ENCODE results near the gene CD83.
"Not testable (repeated sequence)": the region's sequence is repeated elsewhere in the genome, so short reads cannot be mapped to it uniquely, and the experiment has no call there.

Gene CD83

DNA sequence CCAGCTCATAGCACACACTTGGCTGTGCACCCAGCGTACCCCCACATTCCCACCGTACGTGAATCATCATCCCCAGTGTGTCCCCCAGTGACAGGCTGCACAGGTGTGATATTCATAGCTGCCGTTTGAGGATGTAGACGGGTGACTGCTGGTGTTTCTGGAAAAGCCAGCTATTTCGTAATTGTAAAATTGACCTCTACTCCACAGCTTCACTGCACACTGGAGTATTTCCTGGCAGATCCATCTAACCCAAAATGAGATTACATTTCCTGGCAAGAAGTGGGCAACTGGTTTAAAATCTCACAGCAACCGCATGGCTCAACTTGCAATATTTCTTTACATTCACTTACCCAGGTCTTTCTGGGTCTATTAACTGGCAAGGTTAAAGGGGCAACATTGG, 30.3 kb downstream of the CD83 start:
- no peak for DNase-seq (ENCODE audit: low read depth in 2 of 2)

DNA sequence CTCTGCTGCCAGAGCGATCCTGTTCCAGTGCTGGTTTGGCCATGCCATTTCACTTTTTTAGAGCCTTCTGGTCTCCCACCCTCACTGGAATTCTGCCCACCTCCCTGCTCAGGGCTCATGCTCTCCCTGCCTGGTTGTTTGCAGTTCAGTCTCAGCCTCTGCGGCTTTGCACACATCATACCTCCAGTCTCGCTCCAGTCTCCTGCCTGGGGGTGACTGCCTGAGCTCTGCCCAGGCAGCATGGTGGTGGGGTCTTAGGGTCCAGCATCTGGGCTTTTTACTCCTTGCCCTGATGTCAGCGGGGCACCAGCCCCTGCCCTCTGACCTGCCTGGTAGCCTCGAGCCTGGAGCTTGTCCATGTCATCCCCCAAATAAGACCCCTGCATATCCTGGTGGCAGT, 30.9 kb downstream of the CD83 start:
- no peak for DNase-seq (ENCODE audit: low read depth in 2 of 2)

DNA sequence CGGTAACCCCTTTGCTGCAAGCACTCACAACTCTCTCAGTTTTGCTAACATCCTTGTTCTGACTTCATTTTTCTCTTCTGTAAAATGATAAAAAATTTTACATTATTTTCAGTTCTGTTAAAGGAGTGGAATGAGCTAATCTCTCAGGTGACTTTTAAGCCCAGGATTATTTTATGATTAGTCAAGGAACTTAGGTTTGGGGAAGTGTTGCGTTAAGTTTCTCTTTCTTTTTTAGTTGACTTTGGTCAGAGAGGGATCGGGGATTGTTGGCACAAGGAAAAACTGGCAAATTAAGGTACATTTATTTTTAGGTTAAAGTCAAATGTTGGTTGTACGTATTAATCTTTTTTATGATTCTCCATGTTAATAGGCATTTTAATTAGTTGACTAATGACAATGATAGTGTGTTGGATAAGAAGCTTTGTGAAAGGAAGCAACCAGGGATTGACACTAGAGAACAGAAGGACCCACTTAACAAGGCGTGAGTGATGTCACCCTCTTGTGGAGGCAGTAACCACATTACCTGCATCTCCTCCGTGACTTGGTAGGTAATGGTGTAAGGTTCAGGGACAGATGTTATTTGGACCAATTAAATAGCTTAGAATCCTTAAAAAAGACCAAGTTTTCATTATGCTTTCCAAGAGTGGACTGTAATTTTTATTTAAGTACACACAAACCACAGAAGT, 31.6 kb downstream of the CD83 start:
- no peak for DNase-seq (ENCODE audit: low read depth in 2 of 2)

DNA sequence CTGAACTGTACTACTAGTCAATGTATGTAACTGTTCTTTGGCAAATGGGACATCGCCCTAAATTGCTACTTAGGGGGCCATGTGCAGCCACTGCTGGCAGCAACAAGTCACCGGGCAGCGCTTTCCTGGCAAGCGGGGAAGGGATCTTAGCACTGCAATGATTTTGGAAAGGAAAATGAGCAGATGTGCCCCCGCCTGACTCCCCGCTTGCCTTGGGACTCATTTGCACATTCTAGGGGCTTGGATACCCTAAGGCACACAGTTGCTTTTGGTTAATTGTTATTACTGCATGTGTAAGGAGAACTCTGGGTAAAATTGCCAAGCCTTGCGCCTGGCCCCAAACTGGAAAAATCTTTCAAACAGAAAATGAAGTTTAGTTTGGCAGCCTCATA, 32.2 kb downstream of the CD83 start:
- DNase-seq (ENCODE audit: low read depth in 2 of 2) = no peak

DNA sequence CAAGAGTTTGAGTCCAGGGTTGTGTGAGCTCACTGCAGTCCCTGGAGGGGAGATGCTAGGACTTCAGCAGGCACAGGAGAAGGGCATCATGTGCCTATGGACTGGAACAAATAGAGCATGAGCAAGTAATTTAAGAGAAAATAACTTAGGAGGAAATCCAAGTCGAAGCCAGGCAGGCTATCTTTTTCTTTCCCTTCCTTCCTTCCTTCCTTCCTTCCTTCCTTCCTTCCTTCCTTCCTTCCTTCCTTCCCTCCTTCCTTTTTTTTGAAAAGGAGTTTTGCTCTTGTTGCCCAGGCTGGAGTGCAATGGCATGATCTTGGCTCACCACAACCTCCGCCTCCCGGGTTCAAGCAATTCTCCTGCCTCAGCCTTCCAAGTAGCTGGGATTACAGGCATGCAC, 33.7 kb downstream of the CD83 start:
- not testable (repeated sequence) for DNase-seq (ENCODE audit: low read depth in 2 of 2)

DNA sequence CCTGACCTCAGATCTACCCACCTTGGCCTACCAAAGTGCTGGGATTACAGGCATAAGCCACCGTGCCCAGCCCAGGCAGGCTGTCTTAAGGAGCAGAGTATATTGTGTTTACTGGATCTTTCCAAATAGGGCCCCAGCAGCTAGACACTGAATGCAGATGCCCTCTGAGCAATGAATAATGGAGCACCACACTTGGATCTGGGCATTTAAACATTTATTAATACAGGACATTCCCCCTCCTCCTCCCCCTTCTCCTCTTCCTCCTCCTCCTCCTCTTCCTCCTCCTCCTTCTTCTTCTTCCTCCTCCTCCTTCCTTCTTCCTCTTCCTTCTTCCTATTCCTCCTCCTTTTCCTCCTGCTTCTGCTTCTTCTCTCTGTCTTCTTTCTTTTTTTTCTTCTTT, 34.2 kb downstream of the CD83 start:
- no peak for DNase-seq (ENCODE audit: low read depth in 2 of 2)

DNA sequence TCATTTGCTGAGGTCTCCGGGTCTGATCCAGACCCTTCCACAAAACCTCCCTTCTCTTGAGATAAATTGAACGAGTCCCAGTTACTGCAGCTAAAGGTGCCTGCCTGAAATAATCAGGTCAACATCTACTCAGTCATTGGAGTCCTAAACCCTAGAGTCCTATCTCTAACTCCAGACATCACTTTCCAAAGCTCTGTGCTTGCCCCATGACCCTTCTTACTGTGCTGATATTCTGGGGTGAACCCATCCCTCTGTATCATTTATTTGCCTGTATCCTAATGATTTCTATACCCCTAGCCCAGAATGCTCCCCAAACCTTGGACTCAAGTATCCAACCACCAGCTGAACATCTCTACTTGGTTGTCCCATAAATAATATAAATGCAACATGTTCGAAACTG, 35.7 kb downstream of the CD83 start:
- DNase-seq (ENCODE audit: low read depth in 2 of 2) = no peak

DNA sequence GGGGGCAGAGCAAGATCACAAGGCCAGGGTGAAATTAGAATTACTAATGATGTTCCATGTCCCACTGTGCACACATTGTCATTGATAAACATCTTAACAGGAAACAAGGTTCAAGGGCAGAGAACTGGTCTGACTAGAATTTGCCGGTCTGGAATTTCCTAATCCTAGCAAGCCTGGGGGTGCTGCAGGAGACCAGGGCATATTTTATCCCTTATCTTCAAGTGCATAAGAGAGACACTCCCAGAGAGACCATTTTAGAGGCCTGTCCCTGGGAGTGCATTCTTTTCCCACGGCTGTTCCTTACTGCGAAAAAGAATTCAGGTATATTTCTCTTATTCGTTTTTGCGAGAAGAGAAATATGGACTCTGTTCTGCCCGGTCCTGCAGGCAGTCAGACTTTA, 41.5 kb downstream of the CD83 start:
- DNase-seq (ENCODE audit: low read depth in 2 of 2) = no peak

DNA sequence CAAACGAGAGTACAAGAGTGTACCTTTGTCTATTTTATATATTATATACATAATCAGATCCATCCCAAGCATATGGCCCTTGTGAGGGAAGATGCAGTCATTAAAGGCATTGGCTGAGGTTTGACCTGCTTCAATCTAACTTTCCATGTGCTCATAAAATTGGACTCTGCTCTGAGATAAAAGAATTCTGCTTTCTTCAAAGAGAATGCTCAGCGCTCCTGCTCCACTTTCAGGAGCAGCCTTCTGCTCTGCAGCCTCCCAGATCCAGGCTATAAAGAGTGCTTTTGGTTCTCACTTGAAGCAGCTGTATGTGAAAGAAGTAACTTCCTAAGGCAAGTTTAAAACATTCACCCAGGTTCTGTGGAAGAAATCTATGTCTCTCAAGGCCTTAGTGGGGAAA, 45.3 kb downstream of the CD83 start:
- no peak for DNase-seq (ENCODE audit: low read depth in 2 of 2)

DNA sequence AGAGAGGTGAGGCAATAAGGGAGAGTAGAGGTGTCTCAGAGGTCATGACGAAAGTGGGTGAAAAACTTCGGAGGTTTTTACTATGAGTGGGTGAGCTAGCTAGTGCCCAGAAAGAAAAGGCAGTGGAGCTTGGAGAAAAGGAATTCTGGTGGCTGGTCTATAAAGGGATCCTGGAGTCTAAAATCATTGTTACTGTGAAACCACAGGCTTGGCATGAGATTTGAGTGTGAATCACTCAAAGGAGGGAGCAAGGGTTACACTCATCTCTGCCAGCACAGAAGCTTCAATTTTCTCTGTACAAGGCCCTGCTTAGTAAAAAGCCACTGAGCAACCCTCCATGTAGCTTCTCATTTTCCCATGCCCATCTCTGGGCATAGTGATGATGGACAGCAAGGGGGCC, 47.5 kb downstream of the CD83 start:
- DNase-seq (ENCODE audit: low read depth in 2 of 2) = no peak

DNA sequence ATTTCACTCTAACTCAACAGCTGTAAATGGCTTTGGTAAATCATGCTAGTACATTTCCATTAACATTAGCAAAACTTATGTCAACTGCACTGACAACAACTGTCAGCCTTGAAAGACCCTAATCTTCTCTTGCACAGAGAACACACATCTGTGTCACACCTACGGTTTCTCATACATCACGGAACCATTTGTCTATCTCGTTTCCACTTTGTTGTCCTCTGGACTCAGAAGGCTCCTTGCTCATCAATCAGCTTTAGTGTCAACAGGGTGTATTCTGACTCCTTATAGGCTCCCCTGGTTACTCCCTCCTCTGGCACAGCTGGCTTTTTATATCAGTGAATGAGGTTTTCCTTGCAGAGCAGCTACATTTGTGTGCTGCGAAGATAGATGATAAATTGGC, 49.3 kb downstream of the CD83 start:
- DNase-seq (ENCODE audit: low read depth in 2 of 2) = no peak

DNA sequence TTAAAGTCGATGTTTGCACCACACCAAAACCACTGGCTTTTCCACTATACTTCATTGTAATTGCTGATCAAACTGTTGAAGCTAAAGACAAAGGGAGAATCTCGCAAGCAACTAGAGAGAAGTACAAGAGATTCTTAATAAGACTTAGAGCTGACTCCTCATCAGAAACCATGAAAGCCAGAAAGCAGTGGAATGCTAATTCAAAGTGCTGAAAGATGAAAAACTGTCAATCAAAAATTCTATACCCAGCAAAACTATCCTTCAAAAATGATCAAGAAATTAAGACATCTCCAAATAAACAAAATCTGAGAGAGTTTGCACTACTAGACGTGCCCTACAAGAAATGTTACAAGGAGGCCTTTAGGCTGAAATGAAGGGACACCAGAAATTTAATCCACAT, 52.6 kb downstream of the CD83 start:
- DNase-seq (ENCODE audit: low read depth in 2 of 2) = no peak

DNA sequence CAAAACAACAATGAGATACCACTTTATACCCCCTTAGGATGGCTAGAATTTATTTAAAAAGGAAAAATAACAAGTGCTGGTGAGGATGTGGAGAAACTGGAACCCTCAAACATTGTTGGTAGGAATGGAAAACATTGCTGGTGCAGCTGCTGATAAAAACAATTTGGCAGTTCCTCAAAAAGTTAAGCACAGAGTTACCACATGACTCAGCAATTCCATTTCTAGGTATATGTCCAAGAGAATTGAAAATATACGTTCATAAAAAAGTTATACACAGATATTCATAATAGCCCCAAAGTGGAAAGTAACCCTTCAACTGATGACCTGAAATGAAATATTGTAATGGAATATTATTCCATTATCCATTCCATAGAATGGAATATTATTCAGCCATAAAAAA, 55.0 kb downstream of the CD83 start:
- no peak for DNase-seq (ENCODE audit: low read depth in 2 of 2)

DNA sequence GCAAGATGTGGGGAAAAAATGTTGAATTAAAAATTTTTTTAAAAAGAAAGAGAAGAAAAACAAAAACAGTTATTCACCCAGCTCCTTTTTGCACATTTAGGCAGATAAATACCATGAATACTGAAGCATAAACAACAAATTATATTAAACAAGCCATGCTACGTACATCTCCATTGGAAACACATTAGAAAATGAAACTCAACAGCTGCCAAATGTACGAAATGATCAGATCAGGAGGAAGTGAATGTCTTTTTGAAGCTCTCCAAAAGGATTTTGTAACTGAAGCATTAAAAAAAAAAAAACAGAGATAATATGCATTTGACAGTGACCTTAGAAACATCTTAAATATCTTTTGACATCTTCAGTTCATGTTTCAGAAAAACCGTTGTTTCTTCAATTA, 56.7 kb downstream of the CD83 start:
- DNase-seq (ENCODE audit: low read depth in 2 of 2) = no peak

DNA sequence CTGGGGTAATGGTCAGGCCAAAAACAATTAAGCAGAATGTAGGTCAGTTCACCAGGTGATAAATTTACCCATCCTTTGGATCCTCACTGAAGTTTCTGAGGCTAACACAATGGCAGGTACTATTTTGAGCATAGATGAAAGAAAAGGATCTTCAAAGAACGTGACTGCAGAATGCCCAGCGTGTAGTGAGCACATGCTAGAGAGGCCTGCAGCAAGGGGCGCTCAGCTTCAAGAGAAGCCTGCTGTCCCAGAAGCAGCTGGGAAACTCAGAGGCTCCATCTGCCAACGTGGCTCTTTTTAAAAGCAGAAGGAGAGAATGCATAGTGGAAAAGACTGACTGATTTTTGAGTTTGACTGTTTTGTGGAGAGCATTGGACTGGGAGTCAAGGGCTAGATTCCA, 57.4 kb downstream of the CD83 start:
- DNase-seq (ENCODE audit: low read depth in 2 of 2) = no peak

DNA sequence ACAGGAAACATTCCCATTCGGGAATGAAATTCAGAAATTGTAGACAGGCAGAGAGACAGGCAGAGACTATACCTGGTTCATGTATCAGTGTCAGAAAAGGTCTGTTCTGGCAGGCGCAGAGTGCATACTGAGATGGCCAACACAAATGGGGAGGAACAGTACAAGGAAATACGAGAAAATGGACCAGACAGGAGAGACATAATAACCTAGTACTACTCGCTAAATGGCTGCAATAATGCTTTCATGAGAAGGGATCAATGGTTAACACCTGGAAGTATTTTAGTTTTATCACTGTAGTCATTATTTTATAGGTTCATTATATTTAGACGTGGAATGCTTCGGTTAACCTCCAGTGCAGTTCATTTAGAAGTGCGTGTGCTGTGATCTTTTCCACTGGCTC, 58.9 kb downstream of the CD83 start:
- DNase-seq (ENCODE audit: low read depth in 2 of 2) = no peak

DNA sequence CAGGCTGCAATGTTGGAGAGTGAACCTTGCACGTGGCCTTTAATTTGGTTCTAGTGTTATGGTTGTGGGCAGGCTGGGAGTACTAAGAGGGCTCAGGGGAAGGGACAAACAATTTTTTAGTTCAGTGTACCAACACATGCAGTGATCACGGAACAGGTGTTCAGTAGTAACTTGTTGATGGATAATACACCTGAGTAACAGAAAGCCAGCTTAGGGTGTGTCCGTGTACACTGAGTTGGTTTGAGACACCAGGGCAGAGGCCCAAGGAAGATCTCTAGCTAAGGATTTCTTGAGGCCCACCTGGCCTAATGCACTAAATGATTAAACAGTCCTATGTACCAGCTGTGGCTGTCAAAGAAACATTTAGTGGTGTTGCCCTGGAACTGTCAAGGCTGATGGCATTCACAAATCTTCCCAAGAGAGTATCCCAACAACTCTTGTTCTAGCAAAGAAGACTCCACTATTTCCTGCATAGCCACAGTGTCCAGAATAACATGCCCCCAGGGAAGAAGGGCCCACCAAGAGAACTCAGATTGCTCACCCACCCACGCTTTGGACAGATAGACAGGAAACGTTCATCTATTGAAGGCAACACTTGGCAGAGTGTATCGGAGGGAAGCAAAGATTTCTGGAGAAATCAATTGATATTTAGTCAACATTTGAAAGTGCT, 60.0 kb downstream of the CD83 start:
- DNase-seq (ENCODE audit: low read depth in 2 of 2) = no peak

DNA sequence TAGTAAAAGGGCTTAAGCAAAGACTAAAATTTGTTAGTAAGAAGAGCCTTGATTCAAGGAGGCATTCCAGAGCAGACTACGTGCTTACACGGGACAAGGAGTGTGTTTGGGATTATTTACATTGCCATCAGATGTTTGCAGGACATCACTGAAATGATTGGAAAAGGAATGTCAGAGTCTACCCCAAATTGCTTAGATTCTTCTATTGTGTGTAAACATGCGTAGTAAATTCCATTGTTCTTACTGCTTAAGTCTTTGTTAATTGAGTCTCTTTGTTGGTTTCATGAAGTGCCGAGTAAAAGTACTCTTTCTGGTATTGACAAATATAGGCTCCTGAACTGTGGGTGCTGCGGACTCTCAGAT, 60.5 kb downstream of the CD83 start:
- no peak for DNase-seq (ENCODE audit: low read depth in 2 of 2)

DNA sequence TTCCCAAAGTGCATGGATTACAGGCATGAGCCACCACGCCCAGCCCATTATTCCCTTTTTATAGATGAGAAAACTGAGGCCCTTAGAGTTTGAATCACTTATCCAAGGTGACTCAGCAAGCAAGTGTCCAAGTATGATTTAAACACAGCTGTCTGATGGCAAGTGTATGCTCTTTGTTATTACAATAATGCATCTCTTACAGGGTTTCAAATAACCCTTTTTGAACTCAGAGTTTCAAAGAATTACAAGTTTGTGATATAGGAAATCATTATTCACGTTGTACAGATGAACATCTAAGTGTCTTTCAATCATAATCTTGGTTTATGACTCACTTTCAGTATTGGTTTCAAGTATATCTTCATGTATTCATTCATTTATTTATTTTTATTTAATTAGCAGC, 63.0 kb downstream of the CD83 start:
- no peak for DNase-seq (ENCODE audit: low read depth in 2 of 2)

DNA sequence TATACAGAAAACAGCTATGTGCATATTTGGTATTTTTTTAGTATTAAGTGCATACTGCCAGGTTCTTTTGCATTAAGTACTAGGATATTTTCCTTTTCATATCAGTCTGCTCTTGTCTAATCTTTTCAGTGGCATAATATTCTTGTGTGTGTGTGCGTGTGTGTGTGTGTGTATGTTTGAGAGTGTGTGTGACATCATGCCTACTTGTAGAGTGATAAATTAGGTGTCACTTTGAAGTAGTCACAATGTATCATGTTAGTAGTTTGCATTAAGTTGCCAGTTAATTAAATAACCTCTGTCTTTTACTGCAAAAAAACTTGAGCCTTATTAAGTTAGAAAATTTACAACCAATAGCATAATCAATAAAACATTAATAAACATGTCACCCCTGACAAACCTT, 65.3 kb downstream of the CD83 start:
- no peak for DNase-seq (ENCODE audit: low read depth in 2 of 2)

Measured in stimulated activated CD4-positive, alpha-beta T cell treated with anti-CD3 and anti-CD28 coated beads, Interleukin-12 subunit alpha, Interleukin-12 subunit beta, amount 100 ng/mL, for 24 hours (primary cell).